HG02759 (cell line): Measurements from ENCODE around the gene SPACA6.

ENCODE experiments used
- ATAC-seq: cut with Tn5 transposase; IDR thresholded peaks from one replicate; pipeline ENCODE4 v1.9.1; 2021; ENCODE audit warnings: mild to moderate bottlenecking, moderate library complexity; ENCODE audit not compliant: unreplicated experiment

SPACA6 gene

DNA sequence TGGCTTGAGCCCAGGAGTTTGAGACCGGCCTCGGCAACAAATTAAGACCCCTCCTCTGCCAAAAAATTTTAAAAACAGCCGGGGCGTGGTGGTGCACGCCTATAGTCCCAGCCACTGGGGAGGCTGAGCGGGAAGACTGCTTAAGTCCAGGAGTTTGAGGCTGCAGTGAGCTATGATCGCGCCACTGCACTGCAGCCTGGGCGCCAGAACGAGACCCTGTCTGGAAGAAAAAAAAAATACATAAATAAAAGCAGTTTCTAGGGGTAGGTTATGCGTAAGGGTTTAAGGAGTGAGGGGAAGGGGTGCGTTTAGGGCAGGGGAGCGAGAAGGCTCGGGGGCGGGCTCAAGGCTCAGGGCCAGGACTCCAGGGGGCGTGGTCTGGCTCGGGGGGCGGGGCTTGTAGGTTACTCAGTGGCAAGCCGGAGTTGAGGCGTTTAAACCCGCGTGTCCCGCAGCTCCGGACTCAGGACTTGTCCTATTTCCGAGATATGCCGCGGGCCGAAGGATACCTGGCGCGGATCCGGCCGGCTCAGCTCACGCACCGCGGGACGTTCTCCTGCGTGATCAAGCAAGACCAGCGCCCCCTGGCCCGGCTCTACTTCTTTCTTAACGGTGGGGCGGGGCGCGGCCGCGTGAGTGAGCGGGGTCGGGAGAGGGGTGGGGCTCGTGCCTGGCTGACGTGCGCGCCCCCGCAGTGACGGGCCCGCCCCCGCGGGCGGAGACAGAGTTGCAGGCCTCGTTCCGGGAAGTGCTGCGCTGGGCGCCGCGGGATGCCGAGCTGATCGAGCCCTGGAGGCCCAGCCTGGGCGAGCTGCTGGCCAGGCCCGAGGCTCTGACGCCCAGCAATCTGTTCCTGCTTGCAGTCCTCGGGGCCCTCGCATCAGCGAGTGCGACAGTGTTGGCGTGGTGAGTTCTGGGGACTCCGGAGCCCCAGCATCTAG is 10.7 kb downstream of the SPACA6 start:
- peak; percentile 93 for ATAC-seq

DNA sequence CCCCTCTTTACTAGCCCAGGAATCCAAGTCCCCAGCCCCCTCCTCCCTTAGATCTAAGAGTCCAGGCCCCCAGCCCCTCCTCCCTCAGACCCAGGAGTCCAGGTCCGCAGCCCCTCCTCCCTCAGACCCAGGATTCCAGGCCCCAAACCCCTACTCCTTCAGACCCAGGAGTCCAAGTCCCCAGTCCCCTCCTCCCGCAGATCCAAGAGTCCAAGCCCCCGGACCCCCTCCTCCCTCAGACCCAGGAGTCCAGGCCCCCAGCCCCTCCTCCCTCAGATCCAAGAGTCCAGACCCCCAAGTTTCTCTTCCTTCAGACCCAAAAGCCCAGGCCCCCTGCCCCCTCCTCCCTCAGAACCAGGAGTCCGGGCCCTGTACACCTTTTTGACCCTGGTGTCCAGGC is 11.5 kb downstream of the SPACA6 start:
- ATAC-seq = no peak

DNA sequence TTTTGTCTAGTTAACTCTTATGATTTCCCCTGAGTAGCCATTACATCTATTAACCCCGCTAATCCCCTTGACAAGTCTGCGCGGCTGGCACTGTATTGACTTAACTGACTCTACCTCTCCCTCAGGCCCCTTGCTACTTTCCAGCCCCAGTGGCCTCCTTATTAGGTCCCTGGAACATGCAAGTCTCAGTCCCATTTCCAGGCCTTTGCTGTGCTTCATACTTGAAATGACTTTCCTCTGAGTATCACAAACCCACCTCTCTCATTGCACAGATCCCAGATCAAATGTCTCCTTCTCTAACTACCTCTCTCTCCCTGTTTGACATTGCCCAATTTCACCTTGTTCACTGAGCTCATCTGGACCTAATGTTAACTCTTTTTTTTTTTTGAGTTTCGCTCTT is 13.2 kb downstream of the SPACA6 start:
- no peak for ATAC-seq

DNA sequence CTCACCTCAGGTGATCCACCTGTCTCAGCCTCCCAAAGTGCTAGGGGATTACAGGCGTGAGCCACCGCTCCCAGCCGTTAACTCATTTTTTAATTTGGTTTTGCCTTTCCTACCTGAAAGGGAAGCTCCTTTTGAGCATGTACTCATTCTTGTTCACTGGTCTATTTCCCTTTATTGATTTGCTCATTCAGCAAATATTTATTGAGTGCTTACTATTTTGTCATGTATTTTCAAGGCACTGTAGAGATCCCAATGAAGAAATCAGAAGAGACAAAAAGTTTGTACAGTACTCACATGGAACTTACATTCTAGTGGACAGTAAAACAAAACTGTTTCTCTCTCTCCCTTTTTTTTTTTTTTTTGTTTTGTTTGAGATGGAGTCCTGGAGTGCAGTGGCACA is 13.8 kb downstream of the SPACA6 start:
- no peak for ATAC-seq

DNA sequence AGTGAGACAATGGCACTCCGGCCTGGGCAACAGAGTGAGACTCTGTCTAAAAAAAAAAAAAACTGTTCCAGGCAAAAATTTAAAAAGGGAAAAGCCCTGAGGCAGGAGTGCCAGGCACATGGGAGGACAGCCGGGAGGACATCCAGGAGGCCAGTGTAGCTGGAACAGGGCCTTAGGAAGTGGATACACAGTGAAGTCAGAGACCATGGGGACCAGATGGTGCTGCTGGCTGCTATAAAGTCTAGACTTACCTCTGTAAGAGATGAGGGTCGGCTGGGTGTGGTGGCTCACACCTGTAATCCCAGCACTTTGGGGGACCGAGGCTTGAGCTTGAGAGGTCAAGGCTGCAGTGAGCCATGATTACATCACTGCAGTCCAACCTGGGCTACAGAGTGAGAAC is 15.7 kb downstream of the SPACA6 start:
- ATAC-seq = no peak

DNA sequence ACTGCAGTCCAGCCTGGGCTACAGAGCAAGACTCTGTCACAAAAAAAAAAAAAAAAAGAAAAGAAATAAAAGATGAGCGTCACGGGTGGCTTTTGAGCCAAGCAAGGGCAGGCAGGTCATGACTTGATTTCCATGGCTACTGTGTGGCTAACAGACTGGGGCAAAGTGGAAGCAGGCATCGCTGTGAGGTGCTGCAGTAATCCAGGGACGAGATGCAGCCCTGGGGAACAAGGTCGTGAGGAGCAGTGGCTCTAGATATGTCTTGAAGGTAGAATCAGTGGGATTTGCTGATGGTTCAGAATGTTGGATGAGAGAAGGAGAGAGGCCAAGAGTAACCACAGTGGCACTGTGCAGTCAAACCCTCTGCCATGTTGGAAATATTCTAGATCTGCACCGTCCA is 16.4 kb downstream of the SPACA6 start:
- ATAC-seq = no peak

DNA sequence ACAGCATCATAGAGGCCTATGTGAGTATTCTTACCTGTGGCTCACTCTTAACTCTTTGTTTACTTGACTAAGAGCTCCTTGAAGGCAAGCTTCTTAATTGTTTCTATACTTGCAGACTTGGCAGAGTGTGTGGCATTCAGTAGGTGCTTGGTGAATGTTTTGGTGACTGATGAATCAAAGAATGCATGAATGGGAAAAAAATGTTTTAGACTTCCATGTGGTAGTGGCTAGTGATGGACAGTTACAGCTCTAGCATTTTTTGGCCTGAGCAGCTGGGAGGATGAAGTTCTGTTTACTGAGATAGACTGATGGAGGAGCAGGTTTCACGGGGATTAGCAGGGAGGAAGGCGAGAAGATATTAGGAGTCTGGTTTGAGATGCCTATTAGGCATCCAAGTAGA is 17.0 kb downstream of the SPACA6 start:
- no peak for ATAC-seq

DNA sequence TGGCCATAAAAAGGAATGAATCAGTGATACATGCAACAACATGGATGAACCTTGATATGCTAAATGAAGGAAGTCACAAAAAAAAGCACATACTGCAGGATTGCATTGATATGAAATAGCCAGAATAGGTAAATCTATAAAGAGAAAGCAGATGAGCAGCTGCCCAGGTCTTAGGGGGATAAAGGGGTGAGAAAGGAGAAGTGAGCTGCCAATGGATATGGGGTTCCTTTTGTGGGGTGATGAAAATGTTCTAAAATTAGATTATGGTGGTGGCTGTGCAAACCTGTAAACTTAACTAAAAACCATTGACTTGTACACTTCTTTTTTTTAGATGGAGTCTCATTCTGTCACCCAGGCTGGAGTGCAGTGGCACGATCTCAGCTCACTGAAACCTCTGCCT is 18.6 kb downstream of the SPACA6 start:
- ATAC-seq = no peak

DNA sequence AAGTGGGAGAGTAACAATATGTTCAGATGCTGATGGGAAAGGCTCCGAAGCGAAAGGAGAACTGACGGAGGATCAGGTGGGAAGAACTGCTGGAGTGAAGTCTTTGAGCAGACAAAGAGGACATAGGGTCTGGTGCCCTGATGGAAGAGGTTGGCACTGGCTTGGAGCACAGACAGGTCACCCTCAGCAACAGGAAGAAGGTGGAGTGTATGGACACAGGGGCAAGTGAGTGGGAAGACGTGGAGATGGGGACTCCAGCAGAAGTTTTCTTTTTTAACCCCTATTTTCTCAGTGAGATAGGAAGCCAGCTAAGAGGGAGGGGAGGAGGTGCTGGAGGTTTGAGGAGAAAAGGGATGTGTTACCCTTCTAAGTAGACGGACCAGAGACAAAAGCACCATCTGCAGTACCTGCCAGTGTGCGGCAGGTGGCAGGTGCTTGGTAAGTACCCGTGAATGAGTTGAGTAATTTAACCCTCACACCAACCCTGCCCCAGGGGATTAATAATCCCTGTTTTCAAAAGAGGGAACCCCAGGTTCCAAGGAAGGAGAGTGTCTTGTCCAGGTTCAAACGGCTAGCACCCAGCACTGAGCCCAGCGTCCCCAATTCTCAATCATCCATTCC is 19.4 kb downstream of the SPACA6 start:
- ATAC-seq = no peak

DNA sequence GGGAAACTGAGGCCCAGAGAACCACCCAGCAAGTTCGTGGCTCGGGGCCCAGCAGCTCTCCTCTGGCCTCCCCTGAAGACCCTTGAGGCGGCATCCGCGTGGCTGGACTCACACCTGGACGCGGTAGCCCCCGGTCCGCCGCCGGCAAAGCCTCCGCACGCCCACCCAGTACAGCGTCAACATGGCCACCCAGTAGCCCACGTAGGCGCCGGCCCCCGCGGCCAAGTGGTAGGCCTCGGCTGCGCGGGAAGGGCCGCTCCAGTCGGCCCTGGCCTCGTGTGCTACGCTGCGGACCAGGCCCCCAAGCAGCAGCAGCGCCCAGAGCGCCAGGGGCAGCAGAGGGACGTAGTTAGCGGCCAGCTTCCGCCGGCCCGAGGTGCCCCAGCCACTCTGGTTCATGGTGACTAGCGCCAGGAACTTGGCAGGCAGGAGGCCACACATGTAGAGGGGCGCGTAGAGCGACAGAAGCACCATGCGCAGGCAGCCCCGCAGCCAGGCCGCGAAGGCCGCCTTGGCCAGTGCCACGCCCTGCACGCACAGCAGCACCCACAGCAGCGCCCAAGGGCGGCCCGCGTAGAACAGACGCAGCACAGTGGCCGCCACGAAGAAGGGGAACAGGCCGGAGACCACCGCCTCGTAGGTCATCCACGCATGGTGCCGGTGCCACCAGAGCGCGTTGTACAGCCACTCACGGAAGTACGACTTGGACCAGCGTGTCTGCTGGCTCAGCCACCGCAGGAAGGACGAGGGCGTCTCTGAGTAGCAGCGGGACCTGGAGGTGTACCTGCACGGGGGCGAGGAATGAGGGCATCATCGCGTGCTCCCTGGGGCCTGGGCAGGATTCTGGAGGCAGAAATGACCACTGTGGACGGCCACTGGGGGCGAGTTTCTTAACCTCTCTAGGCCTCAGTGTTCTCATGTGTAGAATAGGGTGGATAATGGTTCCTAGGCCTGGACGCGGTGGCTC is 20.5 kb downstream of the SPACA6 start:
- ATAC-seq = no peak

DNA sequence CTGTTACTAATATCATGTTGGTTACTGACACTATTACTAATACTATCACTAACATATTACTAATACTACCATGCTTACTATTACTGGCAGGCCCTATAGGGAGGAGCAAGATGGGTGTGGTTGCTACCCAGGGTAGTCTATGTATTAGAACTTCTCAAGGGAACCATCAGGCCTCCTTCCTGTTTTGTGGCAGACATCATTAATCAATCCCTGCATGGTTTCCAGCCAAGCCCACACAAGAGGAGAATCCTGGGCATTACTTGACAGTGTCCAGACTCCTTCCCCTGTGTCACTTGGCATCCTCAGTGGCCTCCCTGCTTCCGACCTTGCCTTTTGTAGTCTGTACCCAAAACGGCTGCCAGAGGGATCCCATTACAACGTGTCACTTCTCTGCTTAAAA is 21.7 kb downstream of the SPACA6 start:
- no peak for ATAC-seq

DNA sequence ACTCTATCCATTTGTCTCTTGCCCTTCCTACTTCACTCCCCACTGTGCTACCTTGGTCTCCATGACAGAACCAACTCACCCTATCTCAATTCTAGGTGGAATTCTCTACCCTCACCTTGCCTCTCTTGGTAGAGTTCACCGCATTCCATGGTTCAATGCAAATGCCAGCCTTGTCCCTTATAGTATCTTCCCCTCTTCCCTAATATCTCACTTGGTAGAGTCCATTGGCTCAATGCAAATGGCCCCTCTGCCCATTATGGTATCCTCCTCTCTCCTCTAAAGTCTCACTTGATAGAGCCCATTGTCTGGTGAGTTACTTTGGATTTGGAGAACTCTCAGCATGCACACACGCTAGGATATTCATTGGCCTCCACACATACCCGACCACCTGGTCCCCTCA is 22.7 kb downstream of the SPACA6 start:
- ATAC-seq = no peak

DNA sequence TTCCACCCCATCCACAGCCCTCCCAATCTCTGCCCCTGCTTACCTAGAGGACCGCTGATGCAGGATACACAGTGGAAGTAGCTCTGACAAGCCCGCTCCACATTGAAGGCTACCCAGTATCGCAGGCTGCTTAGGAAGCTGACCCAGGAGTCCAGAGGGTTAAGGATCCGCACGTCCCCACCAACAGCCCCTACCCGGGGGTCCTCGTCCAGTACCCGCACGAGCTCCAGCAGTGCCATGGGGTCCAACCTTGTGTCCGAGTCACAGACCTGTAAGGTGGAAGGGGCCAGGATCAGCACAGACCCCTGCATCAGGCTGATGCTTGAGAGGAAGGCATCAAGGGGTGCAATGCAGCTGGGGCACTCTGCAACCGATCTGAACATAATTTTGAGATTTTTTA is 23.8 kb downstream of the SPACA6 start:
- ATAC-seq = no peak

DNA sequence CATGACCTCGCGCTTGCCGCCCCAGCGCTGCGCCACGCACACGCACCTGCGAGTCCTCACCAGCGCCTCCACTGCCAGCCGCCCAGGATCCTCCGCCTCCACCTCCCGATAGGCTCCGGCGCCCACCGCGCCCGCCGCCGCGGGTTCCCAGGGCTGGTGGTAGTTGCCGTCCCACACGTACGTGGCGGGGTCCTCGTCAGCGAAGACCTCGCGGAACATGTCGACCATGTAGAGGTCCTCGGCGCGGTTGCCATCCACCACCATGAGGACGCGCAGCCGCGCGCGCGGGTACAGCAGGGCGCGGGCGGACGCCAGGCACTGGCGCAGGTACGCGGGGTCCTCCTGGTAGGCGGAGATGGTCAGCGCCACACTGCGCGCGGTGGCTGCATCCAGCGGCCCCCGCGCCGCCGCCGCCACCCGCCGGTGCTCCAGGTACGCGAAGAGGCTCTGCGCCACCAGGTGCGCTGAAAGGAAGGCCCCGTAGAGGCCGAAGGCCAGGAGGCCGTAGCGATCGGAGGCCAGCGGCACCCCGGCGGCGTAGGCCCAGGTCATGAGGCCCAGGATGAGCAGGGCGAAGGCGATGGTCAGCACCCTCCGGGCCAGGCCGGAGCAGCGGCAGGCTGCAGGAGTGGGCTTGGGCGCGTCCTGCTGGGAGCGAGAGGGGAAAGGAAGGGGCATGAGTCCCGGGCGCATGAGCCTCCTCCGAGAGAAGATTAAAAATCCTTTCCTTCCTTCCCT is 26.3 kb downstream of the SPACA6 start:
- no peak for ATAC-seq

DNA sequence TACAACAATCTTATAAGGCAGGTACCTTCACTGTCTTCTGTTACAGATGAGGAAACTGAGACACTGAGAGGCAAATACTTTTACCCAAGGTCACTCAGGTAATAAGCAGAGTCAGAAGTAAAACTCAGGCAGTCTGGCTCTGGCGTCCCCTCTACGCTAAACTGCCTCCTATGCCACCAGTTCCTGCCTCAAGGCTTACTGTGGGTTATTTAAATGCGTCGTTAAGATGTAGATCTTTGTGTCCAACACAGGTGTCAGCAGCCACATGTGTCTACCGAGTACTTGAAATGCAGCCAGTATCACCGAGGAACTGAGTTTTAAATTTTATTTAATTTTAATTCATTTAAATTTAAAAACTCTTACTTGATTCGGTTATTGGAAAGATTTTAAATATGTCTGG is 28.8 kb downstream of the SPACA6 start:
- ATAC-seq = no peak

DNA sequence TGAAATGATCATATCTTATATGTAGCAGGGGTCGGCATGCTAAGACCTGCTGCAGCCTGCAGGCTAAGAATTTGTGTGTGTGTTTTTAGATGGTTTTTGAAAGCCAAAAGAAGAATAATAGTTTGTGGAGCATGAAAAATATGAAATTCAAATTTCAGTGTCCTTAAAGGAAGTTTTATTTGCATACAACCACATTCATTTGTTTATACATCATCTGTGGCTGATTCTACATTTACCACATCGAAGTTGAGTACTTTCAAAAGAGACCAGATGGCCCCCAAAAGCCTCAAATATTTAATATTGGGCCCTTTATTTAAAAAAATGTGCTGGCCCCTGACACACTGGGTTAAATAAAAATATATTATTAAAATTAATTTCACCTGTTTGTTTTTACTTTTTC is 29.4 kb downstream of the SPACA6 start:
- ATAC-seq = no peak

DNA sequence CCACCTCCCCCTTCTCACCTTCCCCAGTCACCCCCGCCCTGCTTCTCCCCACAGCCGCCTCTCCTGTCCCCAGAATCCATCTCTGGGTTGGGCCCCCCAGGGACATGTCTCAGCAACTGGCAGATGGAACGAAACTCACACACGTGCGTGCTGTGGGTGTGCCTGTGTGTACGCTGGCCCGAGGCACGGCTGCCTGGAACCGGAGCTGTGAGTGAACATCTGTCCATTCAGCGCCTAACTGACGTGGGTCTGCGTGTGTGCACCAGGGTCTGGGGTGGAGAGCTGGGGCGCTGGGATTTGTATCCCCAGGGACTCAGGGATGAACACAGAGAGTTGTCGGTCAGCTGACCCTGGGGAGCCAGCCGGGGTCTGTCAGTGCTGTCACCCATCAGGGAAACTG is 31.4 kb downstream of the SPACA6 start:
- no peak for ATAC-seq

DNA sequence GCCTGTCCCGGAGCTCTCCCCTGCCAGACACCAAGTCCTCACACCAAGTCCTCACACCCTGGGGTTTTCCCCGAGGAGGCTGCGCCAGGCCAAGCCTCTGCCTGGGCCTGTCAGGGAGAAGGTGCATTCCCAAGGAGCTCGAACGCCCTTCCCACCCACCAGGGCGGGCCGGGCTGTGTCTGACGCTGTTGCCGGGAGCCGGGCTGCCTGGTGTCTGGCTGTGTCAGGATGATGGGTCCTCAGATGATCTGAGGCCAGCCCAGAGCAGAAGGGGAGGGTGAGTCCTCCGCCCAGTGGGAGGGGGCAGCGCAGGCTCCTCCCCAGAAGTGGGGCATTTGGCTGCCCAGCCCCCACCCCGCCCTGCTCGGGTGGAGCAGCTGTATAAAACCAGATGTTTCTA is 32.9 kb downstream of the SPACA6 start:
- no peak for ATAC-seq

DNA sequence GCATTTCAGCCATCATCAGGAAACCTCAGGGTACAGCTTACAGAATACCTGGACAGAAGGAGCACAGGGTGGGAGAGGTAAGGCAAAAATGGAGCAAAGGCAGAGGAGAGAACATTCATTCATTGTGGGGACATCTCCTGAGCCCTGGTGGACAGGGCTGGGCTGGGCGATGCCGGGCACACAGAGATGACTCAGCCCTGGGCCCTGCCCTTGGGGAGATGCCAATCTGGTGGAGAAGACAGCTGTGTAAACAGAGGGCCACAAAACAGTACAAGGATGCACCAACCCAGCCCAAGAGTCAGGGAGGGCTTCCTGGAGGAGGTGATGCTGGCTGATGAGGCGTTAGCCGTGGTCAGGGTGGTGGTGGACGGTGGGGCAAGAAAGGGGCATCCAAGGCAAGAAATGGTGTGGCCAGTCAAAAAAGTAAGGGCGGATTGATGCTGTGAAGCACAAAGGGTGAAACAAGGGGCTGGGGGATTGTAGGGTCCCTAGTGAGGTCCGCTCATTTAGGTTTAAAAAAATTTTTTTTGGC is 34.3 kb downstream of the SPACA6 start:
- ATAC-seq = no peak

DNA sequence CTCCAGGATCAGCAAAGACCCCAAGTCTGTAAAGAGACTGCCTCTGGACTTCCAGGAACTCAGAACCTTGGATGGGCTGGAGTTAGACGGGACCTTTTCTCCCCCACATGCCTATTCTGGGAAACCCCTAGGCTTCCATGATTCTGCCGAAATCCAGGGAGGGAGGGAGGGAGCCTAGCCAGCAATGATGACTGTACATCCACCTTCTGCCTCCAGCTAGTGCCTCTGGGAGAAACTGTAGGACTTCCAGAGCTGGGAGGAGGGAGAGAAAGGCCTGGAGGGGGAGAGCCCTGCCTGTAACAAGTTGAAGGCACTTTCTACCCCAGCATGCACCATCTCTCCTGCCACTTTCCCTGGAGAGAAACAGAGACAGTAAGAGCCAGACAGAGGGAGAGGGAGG is 36.7 kb downstream of the SPACA6 start:
- ATAC-seq = no peak
